Measurements from ENCODE around the gene DNAI4.
A peak's percentile ranks its signal among the peaks of the same experiment; 100 is the strongest.
"Not testable (repeated sequence)": the region's sequence is repeated elsewhere in the genome, so short reads cannot be mapped to it uniquely, and the experiment has no call there.

DNAI4 gene

GRCh38 chr1:66809736-66810326 is 114.8 kb downstream of the DNAI4 start:
- DNase-seq: no peak

- DNase-seq: no peak
Measured at GRCh38 chr1:66809245-66809644, 115.4 kb downstream of the DNAI4 start.

- not testable (repeated sequence) for DNase-seq
Measured at GRCh38 chr1:66795839-66796238, 128.8 kb downstream of the DNAI4 start.

- DNase-seq: no peak
Measured at GRCh38 chr1:66791621-66792610, 132.7 kb downstream of the DNAI4 start.

GRCh38 chr1:66788231-66788939 is 136.3 kb downstream of the DNAI4 start:
- peak; percentile 36 for DNase-seq

- no peak for DNase-seq
Measured at GRCh38 chr1:66787641-66788040, 137.0 kb downstream of the DNAI4 start.

- DNase-seq: not testable (repeated sequence)
Measured at GRCh38 chr1:66785800-66786199, 138.9 kb downstream of the DNAI4 start.

GRCh38 chr1:66779475-66780078 is 145.1 kb downstream of the DNAI4 start:
- DNase-seq: no peak

GRCh38 chr1:66778969-66779368 is 145.7 kb downstream of the DNAI4 start:
- no peak for DNase-seq

- DNase-seq: no peak
Measured at GRCh38 chr1:66778266-66778665, 146.4 kb downstream of the DNAI4 start.

- DNase-seq: no peak
Measured at GRCh38 chr1:66777831-66778230, 146.8 kb downstream of the DNAI4 start.

- DNase-seq: no peak
Measured at GRCh38 chr1:66775646-66776045, 149.0 kb downstream of the DNAI4 start.

GRCh38 chr1:66774438-66774837 is 150.2 kb downstream of the DNAI4 start:
- no peak for DNase-seq

GRCh38 chr1:66773227-66773626 is 151.4 kb downstream of the DNAI4 start:
- no peak for DNase-seq

- no peak for DNase-seq
Measured at GRCh38 chr1:66770694-66771093, 154.0 kb downstream of the DNAI4 start.

GRCh38 chr1:66770240-66770639 is 154.4 kb downstream of the DNAI4 start:
- no peak for DNase-seq

- peak; percentile 26 for DNase-seq
Measured at GRCh38 chr1:66769512-66770229, 155.0 kb downstream of the DNAI4 start.

- no peak for DNase-seq
Measured at GRCh38 chr1:66768965-66769364, 155.7 kb downstream of the DNAI4 start.

- no peak for DNase-seq
Measured at GRCh38 chr1:66767626-66768025, 157.0 kb downstream of the DNAI4 start.

GRCh38 chr1:66764994-66765578 is 159.6 kb downstream of the DNAI4 start:
- peak; percentile 68 for DNase-seq

Measured in CD4-positive, alpha-beta T cell treated with Interleukin-6 for 4 hours (primary cell).